NCI-H1092 treated with DMSO at 0.1 percent for 48 hours (cell line): ENCODE results near the gene ZNF641.
A peak's percentile ranks its signal among the peaks of the same experiment; 100 is the strongest.

Experiments used
- DNase-seq: peaks from one replicate; lab custom pipeline; 2025; lab: John Stamatoyannopoulos, UW

ZNF641 gene

GRCh38 chr12:48350249-48351021, at the start of gene ZNF641:
Gene ZNF641 (minus strand): TSS chr12:48350919. CDS start chr12:48348090, 2,829 bp downstream.
- peak; percentile 88 for DNase-seq

GRCh38 chr12:48390026-48390425, 39.3 kb upstream of the ZNF641 start:
- DNase-seq, result no peak

GRCh38 chr12:48389409-48389808, 38.7 kb upstream of the ZNF641 start:
- no peak for DNase-seq

GRCh38 chr12:48388938-48389337, 38.2 kb upstream of the ZNF641 start:
- DNase-seq, result no peak

- no peak for DNase-seq
Measured at GRCh38 chr12:48388460-48388859, 37.7 kb upstream of the ZNF641 start.

GRCh38 chr12:48380596-48380995, 29.9 kb upstream of the ZNF641 start:
- no peak for DNase-seq

- DNase-seq, result no peak
Measured at GRCh38 chr12:48379794-48380193, 29.1 kb upstream of the ZNF641 start.

GRCh38 chr12:48377646-48378045, 26.9 kb upstream of the ZNF641 start:
- no peak for DNase-seq

GRCh38 chr12:48374164-48374563, 23.4 kb upstream of the ZNF641 start:
- DNase-seq, result no peak

- no peak for DNase-seq
Measured at GRCh38 chr12:48366131-48366530, 15.4 kb upstream of the ZNF641 start.

GRCh38 chr12:48361664-48362339, 11.1 kb upstream of the ZNF641 start:
- no peak for DNase-seq

- no peak for DNase-seq
Measured at GRCh38 chr12:48358937-48359513, 8.3 kb upstream of the ZNF641 start.

GRCh38 chr12:48356041-48356768, 5.5 kb upstream of the ZNF641 start:
- no peak for DNase-seq

- DNase-seq, result no peak
Measured at GRCh38 chr12:48352157-48352760, 1.5 kb upstream of the ZNF641 start.

GRCh38 chr12:48351022-48351708, 446 bp upstream of the ZNF641 start:
- DNase-seq, result no peak

- no peak for DNase-seq
Measured at GRCh38 chr12:48349471-48349870, 1.2 kb downstream of the ZNF641 start.

GRCh38 chr12:48342980-48343379, 7.7 kb downstream of the ZNF641 start:
- DNase-seq, result no peak

- DNase-seq, result no peak
Measured at GRCh38 chr12:48340943-48341342, 9.8 kb downstream of the ZNF641 start.

GRCh38 chr12:48339442-48340117, 11.1 kb downstream of the ZNF641 start:
- DNase-seq, result no peak

- no peak for DNase-seq
Measured at GRCh38 chr12:48336564-48336963, 14.2 kb downstream of the ZNF641 start.

- no peak for DNase-seq
Measured at GRCh38 chr12:48336061-48336460, 14.7 kb downstream of the ZNF641 start.
